PC-3 (cell line): Measurements from ENCODE around the gene SIPA1L3. TPM values are rescaled to one million over a fixed set of nuclear protein-coding genes. Genes with fewer than 3 reads are reported as not detected.

Experiments
- ATAC-seq: fragments of 200-7000 bp; cut with Tn5 transposase; 2 replicates; pipeline ENCODE4 v1.9.1; 2020; ENCODE audit warnings: mild to moderate bottlenecking, moderate library complexity
- BruUV-seq: library from RNA; stranded (reverse); fragments of 400-500 nt; replicated peaks from 2 replicates; lab custom pipeline; 2021; lab: Mats Ljungman, UMichigan
- CTCF ChIA-PET: fragments of 300-600 bp; sonication (Branson Sonifier 250); formaldehyde crosslinking; loops from one replicate; lab custom pipeline; 2022; ENCODE audit warnings: antibody characterized with exemption; lab: Charles Lee
- POLR2A ChIA-PET: fragments of 300-600 bp; sonication (Branson Sonifier 250); formaldehyde crosslinking; loops from one replicate; lab custom pipeline; 2022; ENCODE audit warnings: antibody characterized with exemption; ENCODE audit not compliant: unreplicated experiment; lab: Charles Lee
- DNase-seq: peaks from one replicate; pipeline ENCODE4 v3.0.0-alpha.2; 2015
- H2AFZ ChIP-seq: fragments of 300-600 bp; sonication (generic); 2 replicates; pipeline ENCODE4 v1.6.0; 2016; ENCODE audit warnings: antibody characterized with exemption, low read length
- H3F3A ChIP-seq: fragments of 300-600 bp; sonication (generic); one replicate; pipeline ENCODE4 v1.6.0; 2017; ENCODE audit warnings: antibody characterized with exemption, low read length, control low read depth, mild to moderate bottlenecking; ENCODE audit not compliant: unreplicated experiment
- H3K27ac ChIP-seq: fragments of 300-600 bp; sonication (generic); 2 replicates; pipeline ENCODE4 v1.5.1; 2016; ENCODE audit warnings: mild to moderate bottlenecking, low read length
- H3K27me3 ChIP-seq: fragments of 300-600 bp; sonication (generic); 2 replicates; pipeline ENCODE4 v1.6.1; 2016; ENCODE audit warnings: low read length, mixed read lengths
- H3K36me3 ChIP-seq: fragments of 300-600 bp; sonication (generic); 2 replicates; pipeline ENCODE4 v1.6.1; 2016; ENCODE audit warnings: low read depth, mixed run types, low read length, mixed read lengths
- H3K4me1 ChIP-seq: fragments of 300-600 bp; sonication (generic); 2 replicates; pipeline ENCODE4 v1.5.1; 2016; ENCODE audit warnings: low read length; ENCODE audit not compliant: insufficient read depth
- H3K4me2 ChIP-seq: fragments of 300-600 bp; sonication (generic); 2 replicates; pipeline ENCODE4 v1.6.0; 2016; ENCODE audit warnings: low read length
- H3K4me3 ChIP-seq: fragments of 300-600 bp; sonication (generic); 2 replicates; pipeline ENCODE4 v1.5.1; 2016; ENCODE audit warnings: mild to moderate bottlenecking, low read length, mixed read lengths
- H3K79me2 ChIP-seq: fragments of 300-600 bp; sonication (generic); 2 replicates; pipeline ENCODE4 v1.6.1; 2017; ENCODE audit warnings: low read length, mixed read lengths
- H3K9ac ChIP-seq: fragments of 300-600 bp; sonication (generic); 2 replicates; pipeline ENCODE4 v1.6.0; 2016; ENCODE audit warnings: mild to moderate bottlenecking, low read length
- H3K9me2 ChIP-seq: fragments of 300-600 bp; sonication (generic); replicated peaks from 2 replicates; pipeline ENCODE4 v1.6.1; 2016; ENCODE audit warnings: mixed run types, low read length, mixed read lengths
- H3K9me3 ChIP-seq: fragments of 300-600 bp; sonication (generic); 2 replicates; pipeline ENCODE4 v1.6.1; 2016; ENCODE audit warnings: low read length, mixed read lengths
- H4K20me1 ChIP-seq: fragments of 300-600 bp; sonication (generic); 2 replicates; pipeline ENCODE4 v1.6.1; 2016; ENCODE audit warnings: low read length, mixed read lengths
- CTCF ChIP-seq: fragments of 300-600 bp; sonication (generic); conservative IDR thresholded peaks from 2 replicates; pipeline ENCODE4 v1.5.1; 2017; ENCODE audit warnings: antibody characterized with exemption, low read depth, mild to moderate bottlenecking, low read length
- EZH2 ChIP-seq: fragments of 300-600 bp; sonication (generic); IDR thresholded peaks from one replicate; pipeline ENCODE4 v1.6.1; 2017; ENCODE audit warnings: antibody characterized with exemption, mild to moderate bottlenecking, low read length; ENCODE audit not compliant: unreplicated experiment
- EZH2phosphoT487 ChIP-seq: fragments of 300-600 bp; sonication (generic); IDR thresholded peaks from 2 replicates; pipeline ENCODE4 v1.6.1; 2018; ENCODE audit warnings: mild to moderate bottlenecking, antibody characterized with exemption, low read length, borderline replicate concordance
- intact Hi-C: fragments of 100-400 bp; cut with micrococcal nuclease; formaldehyde crosslinking; loops from 2 replicates; pipeline ENCODE4 v1.9.0; 2023
- total RNA-seq: library from RNA; depleted of rRNA; stranded (reverse); fragments of >200 nt; gene quantifications from 2 replicates; pipeline ENCODE4 v1.2.3, GENCODE V29; 2014

The SIPA1L3 gene
- total RNA-seq, 1 experiment from 2014 or later: 38.7 TPM

- Histone ChIP-seq H4K20me1 (no peaks in the 10 kb centered on the region), H3K4me3 (no peak overlapping the region), H3K27me3 (no peaks in the 10 kb centered on the region), H3F3A (no peaks in the 10 kb centered on the region), H3K27ac (no peak overlapping the region), H3K4me1 (no peaks in the 10 kb centered on the region), H3K9me3 (no peaks in the 10 kb centered on the region), H3K36me3 (no peaks in the 10 kb centered on the region; the same call in 1 of the 2 replicates), H3K4me2 (no peak overlapping the region), H2AFZ (no peak overlapping the region), H3K9me2 (no peaks in the 10 kb centered on the region), H3K9ac (no peak overlapping the region), H3K79me2 (no peaks in the 10 kb centered on the region)
- TF ChIP-seq EZH2phosphoT487 (no peak), CTCF (no peak), EZH2 (no peak)
- ATAC-seq (no peak), DNase-seq (no peak)
- intact Hi-C loops: no loop called here
- ChIA-PET CTCF (no interaction called here), POLR2A (no interaction called here)
- BruUV-seq: no TSS peak
These were observed 261.6 kb downstream of the SIPA1L3 start for GRCh38 chr19:38168637-38169036.

- H3K9ac ChIP-seq: no peak overlapping the region
- H3K79me2 ChIP-seq: no peaks in the 10 kb centered on the region
- H3K4me3 ChIP-seq: no peak overlapping the region
- ATAC-seq: no peak
- no peak overlapping the region for H3K4me2 ChIP-seq
- ChIA-PET POLR2A (no interaction called here), CTCF (no interaction called here)
- TF ChIP-seq CTCF (no peak), EZH2 (no peak), EZH2phosphoT487 (no peak)
- no peak for DNase-seq
- H3K27me3 ChIP-seq: no peaks in the 10 kb centered on the region
- H3K9me2 ChIP-seq: no peaks in the 10 kb centered on the region
- BruUV-seq: no TSS peak
- intact Hi-C loops: no loop called here
- no peaks in the 10 kb centered on the region; the same call in 1 of the 2 replicates for H3K36me3 ChIP-seq
- no peaks in the 10 kb centered on the region for H4K20me1 ChIP-seq
- no peak overlapping the region for H2AFZ ChIP-seq
- H3K27ac ChIP-seq: no peak overlapping the region
- H3K9me3 ChIP-seq: no peaks in the 10 kb centered on the region
- H3F3A ChIP-seq: no peaks in the 10 kb centered on the region
- H3K4me1 ChIP-seq: no peaks in the 10 kb centered on the region
These were observed 263.3 kb downstream of the SIPA1L3 start for GRCh38 chr19:38170334-38170733.

GRCh38 chr19:38172001-38172400, 265.0 kb downstream of the SIPA1L3 start:
- intact Hi-C loops: no loop called here
- no peak for TF ChIP-seq EZH2
- TF ChIP-seq CTCF: no peak
- no peak for TF ChIP-seq EZH2phosphoT487
- POLR2A ChIA-PET: no interaction called here
- no TSS peak for BruUV-seq
- Histone ChIP-seq H3K9me3 (no peaks in the 10 kb centered on the region), H3K27me3 (no peaks in the 10 kb centered on the region), H2AFZ (no peak overlapping the region), H3F3A (no peaks in the 10 kb centered on the region), H3K36me3 (no peaks in the 10 kb centered on the region; the same call in 1 of the 2 replicates), H3K27ac (no peak overlapping the region), H3K4me1 (no peaks in the 10 kb centered on the region), H3K9ac (no peak overlapping the region), H3K4me3 (no peak overlapping the region), H3K79me2 (no peaks in the 10 kb centered on the region), H3K4me2 (no peak overlapping the region), H3K9me2 (no peaks in the 10 kb centered on the region), H4K20me1 (no peaks in the 10 kb centered on the region)
- ATAC-seq (no peak), DNase-seq (no peak)
- CTCF ChIA-PET: no interaction called here
